ENCODE results near the gene ITPRIP.
A peak's percentile ranks its signal among the peaks of the same experiment; 100 is the strongest.

ITPRIP gene

DNA sequence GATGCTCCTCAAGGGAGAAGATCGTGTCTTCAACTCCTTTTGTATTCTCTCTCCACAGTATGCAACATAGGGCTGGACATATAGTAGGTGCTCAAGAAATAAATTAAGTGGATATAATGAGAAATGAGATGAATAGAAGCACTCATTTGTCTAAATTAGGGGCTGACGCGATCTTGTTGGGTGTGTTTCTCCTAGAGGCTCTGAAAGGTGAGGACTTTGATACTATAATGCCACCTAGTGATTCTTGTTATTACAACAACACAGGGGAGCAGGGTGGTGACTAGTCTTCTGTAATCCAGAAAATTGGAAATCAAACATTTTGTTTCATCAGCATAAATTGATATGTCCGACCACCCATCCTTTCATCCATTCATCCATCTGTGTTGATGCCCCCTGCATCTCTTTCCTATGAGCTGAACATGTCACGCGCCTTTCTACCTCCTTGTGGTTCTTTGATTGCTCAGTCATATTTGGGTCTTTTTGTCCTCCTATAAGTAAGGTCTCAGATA lies 11.9 kb upstream of the ITPRIP start:
- no peak overlapping the region for H4K8ac ChIP-seq (ENCODE audit: low read length)
- no peak overlapping the region for H2AK5ac ChIP-seq (ENCODE audit: low read length, severe bottlenecking)
- H2BK12ac ChIP-seq (ENCODE audit: low read length in 2 of 2): no peak overlapping the region
- no peak overlapping the region for H3K4ac ChIP-seq (ENCODE audit: low read depth in 1 of 2, low read length in 2 of 2)
- no peak overlapping the region for H3K27ac ChIP-seq (ENCODE audit: low read length, poor library complexity, severe bottlenecking)
- H3K79me1 ChIP-seq (replicated peaks; ENCODE audit: low read length, poor library complexity, severe bottlenecking): no peaks in the 10 kb centered on the region
- H2AFZ ChIP-seq (ENCODE audit: low read depth, low read length): no peak overlapping the region
- no peak overlapping the region for H2BK15ac ChIP-seq (ENCODE audit: low read depth, poor library complexity, severe bottlenecking)
- H4K91ac ChIP-seq (ENCODE audit: low read length): no peak overlapping the region
- H3K4me1 ChIP-seq (ENCODE audit: control insufficient read depth, insufficient read depth, low read depth, low read length): peaks cover 6% of the 10 kb centered on the region
- 38% methylated on average over 6 of the region's 6 CpGs for WGBS
- no peak overlapping the region for H2BK5ac ChIP-seq (ENCODE audit: low read depth, low read length, poor library complexity, severe bottlenecking)
- no peaks in the 10 kb centered on the region for H3K9me3 ChIP-seq (ENCODE audit: control insufficient read depth, low read length)
- peak overlapping the region; percentile 73 for H3K9ac ChIP-seq (ENCODE audit: low read length)
- no peak overlapping the region for H3K14ac ChIP-seq (ENCODE audit: low read length in 2 of 2)
- H3K4me2 ChIP-seq (ENCODE audit: low read length, poor library complexity, severe bottlenecking): no peak overlapping the region
- H3K18ac ChIP-seq (ENCODE audit: low read depth in 1 of 2, low read length in 2 of 2): no peak overlapping the region
- peak; percentile 80 for DNase-seq
- no peak overlapping the region for H2BK120ac ChIP-seq (ENCODE audit: low read depth, low read length)
- no peak overlapping the region for H3K23ac ChIP-seq (ENCODE audit: low read length in 2 of 2)
- peak overlapping the region in 1 of 2 experiments; percentile 67 for H3K4me3 ChIP-seq (ENCODE audit: insufficient read depth in 1 of 2, low read depth in 1 of 2, low read length in 2 of 2)
- no peaks in the 10 kb centered on the region for H3K36me3 ChIP-seq (ENCODE audit: control insufficient read depth in 1 of 2, insufficient read depth in 2 of 2, low read depth in 1 of 2, low read length in 2 of 2)
- peaks cover 0 to 18% of the 10 kb centered on the region in 2 experiments for H3K27me3 ChIP-seq (ENCODE audit: control insufficient read depth in 1 of 2, insufficient read depth in 1 of 2, low read length in 2 of 2)

DNA sequence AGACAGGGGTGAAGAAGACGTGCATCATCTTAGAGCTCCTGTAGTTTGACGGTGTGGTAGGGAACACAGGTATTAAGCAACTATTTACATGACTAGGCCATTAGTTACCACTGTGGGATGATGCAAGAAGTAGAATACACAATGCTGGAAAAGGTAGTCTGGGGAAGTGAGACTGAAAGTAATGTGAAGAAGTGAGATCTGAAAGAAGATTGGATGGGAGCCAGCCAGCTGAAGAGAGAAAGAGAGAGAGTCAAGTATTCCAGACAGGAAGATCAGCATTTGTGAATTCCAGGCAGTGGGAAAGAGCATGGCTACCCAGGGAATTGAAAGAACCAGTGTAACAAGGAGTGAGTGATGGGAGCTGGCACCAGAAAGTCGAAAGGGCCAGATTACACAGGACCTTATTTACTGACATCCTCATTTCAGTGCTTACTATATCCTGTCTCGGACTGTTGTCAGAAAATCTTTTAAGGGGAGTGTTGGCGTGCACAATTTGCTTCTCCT lies 11.4 kb upstream of the ITPRIP start:
- Histone ChIP-seq H3K79me1 (replicated peaks; ENCODE audit: low read length, poor library complexity, severe bottlenecking) (no peaks in the 10 kb centered on the region), H2BK12ac (ENCODE audit: low read length in 2 of 2) (no peak overlapping the region), H4K8ac (ENCODE audit: low read length) (no peak overlapping the region), H3K27me3 (ENCODE audit: control insufficient read depth in 1 of 2, insufficient read depth in 1 of 2, low read length in 2 of 2) (peaks cover 0 to 18% of the 10 kb centered on the region in 2 experiments), H2AK5ac (ENCODE audit: low read length, severe bottlenecking) (no peak overlapping the region), H3K4me2 (ENCODE audit: low read length, poor library complexity, severe bottlenecking) (no peak overlapping the region), H3K14ac (ENCODE audit: low read length in 2 of 2) (no peak overlapping the region), H2BK5ac (ENCODE audit: low read depth, low read length, poor library complexity, severe bottlenecking) (no peak overlapping the region), H3K9ac (ENCODE audit: low read length) (peak overlapping the region; percentile 73), H3K23ac (ENCODE audit: low read length in 2 of 2) (no peak overlapping the region), H2BK15ac (ENCODE audit: low read depth, poor library complexity, severe bottlenecking) (no peak overlapping the region), H3K27ac (ENCODE audit: low read length, poor library complexity, severe bottlenecking) (no peak overlapping the region), H2BK120ac (ENCODE audit: low read depth, low read length) (no peak overlapping the region), H3K36me3 (ENCODE audit: control insufficient read depth in 1 of 2, insufficient read depth in 2 of 2, low read depth in 1 of 2, low read length in 2 of 2) (no peaks in the 10 kb centered on the region), H3K4me3 (ENCODE audit: insufficient read depth in 1 of 2, low read depth in 1 of 2, low read length in 2 of 2) (peak overlapping the region in 1 of 2 experiments; percentile 67), H3K18ac (ENCODE audit: low read depth in 1 of 2, low read length in 2 of 2) (peak overlapping the region in 1 of 2 experiments; percentile 29), H3K4ac (ENCODE audit: low read depth in 1 of 2, low read length in 2 of 2) (no peak overlapping the region), H3K4me1 (ENCODE audit: control insufficient read depth, insufficient read depth, low read depth, low read length) (peaks cover 6% of the 10 kb centered on the region), H3K9me3 (ENCODE audit: control insufficient read depth, low read length) (no peaks in the 10 kb centered on the region), H2AFZ (ENCODE audit: low read depth, low read length) (no peak overlapping the region), H4K91ac (ENCODE audit: low read length) (no peak overlapping the region)
- peak; percentile 82 for DNase-seq
- WGBS: 40% methylated on average over 5 of the region's 5 CpGs

DNA sequence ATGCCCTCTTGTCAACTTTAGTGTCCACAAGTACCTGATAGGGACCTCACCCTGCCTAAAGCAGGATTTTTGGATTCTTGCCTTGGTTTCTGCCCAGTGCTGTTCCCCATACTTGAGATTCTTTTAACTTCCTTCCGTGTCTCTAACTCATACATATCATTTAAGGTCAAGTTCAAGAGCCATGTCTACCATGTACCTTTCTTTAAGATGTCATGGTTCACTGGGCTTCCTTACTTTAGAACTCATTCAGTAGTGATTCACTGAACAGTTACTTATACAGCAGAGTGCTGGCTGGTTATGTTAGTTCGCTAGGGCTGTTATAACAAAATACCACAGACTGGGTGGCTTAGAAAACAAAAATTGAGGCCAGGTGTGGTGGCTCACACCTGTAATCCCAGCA lies 10.3 kb upstream of the ITPRIP start:
- H3K4me1 ChIP-seq (ENCODE audit: control insufficient read depth, insufficient read depth, low read depth, low read length): peaks cover 4% of the 10 kb centered on the region
- no peak overlapping the region for H3K14ac ChIP-seq (ENCODE audit: low read length in 2 of 2)
- H2BK5ac ChIP-seq (ENCODE audit: low read depth, low read length, poor library complexity, severe bottlenecking): no peak overlapping the region
- no peak overlapping the region for H3K23ac ChIP-seq (ENCODE audit: low read length in 2 of 2)
- H4K91ac ChIP-seq (ENCODE audit: low read length): no peak overlapping the region
- no peaks in the 10 kb centered on the region for H3K9me3 ChIP-seq (ENCODE audit: control insufficient read depth, low read length)
- H2BK120ac ChIP-seq (ENCODE audit: low read depth, low read length): no peak overlapping the region
- no peak overlapping the region for H4K8ac ChIP-seq (ENCODE audit: low read length)
- H3K4me3 ChIP-seq (ENCODE audit: insufficient read depth in 1 of 2, low read depth in 1 of 2, low read length in 2 of 2): no peak overlapping the region
- H3K9ac ChIP-seq (ENCODE audit: low read length): no peak overlapping the region
- no peak overlapping the region for H2BK12ac ChIP-seq (ENCODE audit: low read length in 2 of 2)
- H3K27ac ChIP-seq (ENCODE audit: low read length, poor library complexity, severe bottlenecking): no peak overlapping the region
- H3K79me1 ChIP-seq (replicated peaks; ENCODE audit: low read length, poor library complexity, severe bottlenecking): no peaks in the 10 kb centered on the region
- no peak overlapping the region for H3K18ac ChIP-seq (ENCODE audit: low read depth in 1 of 2, low read length in 2 of 2)
- H3K27me3 ChIP-seq (ENCODE audit: control insufficient read depth in 1 of 2, insufficient read depth in 1 of 2, low read length in 2 of 2): peaks cover 0 to 9% of the 10 kb centered on the region in 2 experiments
- no peak overlapping the region for H3K4me2 ChIP-seq (ENCODE audit: low read length, poor library complexity, severe bottlenecking)
- H2AFZ ChIP-seq (ENCODE audit: low read depth, low read length): no peak overlapping the region
- no peak overlapping the region for H2AK5ac ChIP-seq (ENCODE audit: low read length, severe bottlenecking)
- WGBS: 68% methylated on average over 2 of the region's 2 CpGs
- no peak overlapping the region for H2BK15ac ChIP-seq (ENCODE audit: low read depth, poor library complexity, severe bottlenecking)
- H3K4ac ChIP-seq (ENCODE audit: low read depth in 1 of 2, low read length in 2 of 2): no peak overlapping the region
- DNase-seq: no peak
- H3K36me3 ChIP-seq (ENCODE audit: control insufficient read depth in 1 of 2, insufficient read depth in 2 of 2, low read depth in 1 of 2, low read length in 2 of 2): no peaks in the 10 kb centered on the region

DNA sequence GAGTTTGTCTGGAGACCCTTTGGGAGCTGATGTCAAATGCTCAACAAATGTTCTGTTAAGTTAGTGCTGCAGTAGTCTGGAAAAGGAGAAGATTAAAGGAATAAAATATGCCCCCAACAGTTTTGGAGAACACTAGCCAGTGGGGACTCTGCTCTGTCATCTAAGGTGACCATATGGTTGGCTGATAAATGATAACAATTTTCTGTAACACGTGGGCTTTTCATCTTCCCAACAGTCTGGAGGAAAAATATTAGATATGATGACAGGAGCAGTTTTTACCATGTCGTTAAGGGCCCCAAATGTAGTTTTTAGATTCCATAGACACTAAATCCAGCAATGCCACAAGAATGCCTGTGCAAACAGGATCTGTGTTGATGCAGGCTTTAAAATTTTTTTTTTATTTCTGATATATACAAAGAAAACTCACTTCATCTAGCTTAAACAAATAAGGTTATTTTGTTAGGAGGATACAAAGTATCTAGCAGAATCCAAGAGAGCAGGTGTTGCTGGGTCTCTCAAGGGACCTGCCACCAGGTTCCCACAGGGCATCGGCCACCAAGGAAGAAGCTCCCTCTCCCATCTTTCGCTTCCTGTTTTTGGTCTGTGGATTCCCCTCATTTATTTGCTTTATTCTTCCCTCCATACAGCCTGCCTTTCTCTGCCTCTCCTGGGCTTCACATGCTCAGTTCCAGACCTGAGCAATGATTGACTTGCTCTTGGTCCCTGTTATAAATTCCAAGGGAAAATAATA lies 9.2 kb upstream of the ITPRIP start:
- Histone ChIP-seq H2BK120ac (ENCODE audit: low read depth, low read length) (no peak overlapping the region), H3K9ac (ENCODE audit: low read length) (no peak overlapping the region), H3K4me2 (ENCODE audit: low read length, poor library complexity, severe bottlenecking) (no peak overlapping the region), H3K27me3 (ENCODE audit: control insufficient read depth in 1 of 2, insufficient read depth in 1 of 2, low read length in 2 of 2) (peaks cover 0 to 4% of the 10 kb centered on the region in 2 experiments), H3K18ac (ENCODE audit: low read depth in 1 of 2, low read length in 2 of 2) (no peak overlapping the region), H2BK12ac (ENCODE audit: low read length in 2 of 2) (no peak overlapping the region), H3K14ac (ENCODE audit: low read length in 2 of 2) (no peak overlapping the region), H2BK15ac (ENCODE audit: low read depth, poor library complexity, severe bottlenecking) (no peak overlapping the region), H3K4ac (ENCODE audit: low read depth in 1 of 2, low read length in 2 of 2) (no peak overlapping the region), H3K9me3 (ENCODE audit: control insufficient read depth, low read length) (no peaks in the 10 kb centered on the region), H3K4me1 (ENCODE audit: control insufficient read depth, insufficient read depth, low read depth, low read length) (no peaks in the 10 kb centered on the region), H2BK5ac (ENCODE audit: low read depth, low read length, poor library complexity, severe bottlenecking) (no peak overlapping the region), H4K8ac (ENCODE audit: low read length) (no peak overlapping the region), H4K91ac (ENCODE audit: low read length) (no peak overlapping the region), H3K4me3 (ENCODE audit: insufficient read depth in 1 of 2, low read depth in 1 of 2, low read length in 2 of 2) (no peak overlapping the region), H2AK5ac (ENCODE audit: low read length, severe bottlenecking) (no peak overlapping the region), H3K36me3 (ENCODE audit: control insufficient read depth in 1 of 2, insufficient read depth in 2 of 2, low read depth in 1 of 2, low read length in 2 of 2) (no peaks in the 10 kb centered on the region), H3K23ac (ENCODE audit: low read length in 2 of 2) (no peak overlapping the region), H2AFZ (ENCODE audit: low read depth, low read length) (no peak overlapping the region), H3K27ac (ENCODE audit: low read length, poor library complexity, severe bottlenecking) (no peak overlapping the region), H3K79me1 (replicated peaks; ENCODE audit: low read length, poor library complexity, severe bottlenecking) (no peaks in the 10 kb centered on the region)
- no peak for DNase-seq
- 83% methylated on average over 3 of the region's 4 CpGs for WGBS
